PC-9 (cell line): ENCODE measurements around the gene FBXO28. TPM values are rescaled to one million over a fixed set of nuclear protein-coding genes. Genes with fewer than 3 reads are reported as not detected.

Experiments used
- BruUV-seq: library from RNA; stranded (reverse); fragments of 400-500 nt; replicated peaks from 2 replicates; lab custom pipeline; 2021; lab: Mats Ljungman, UMichigan
- CTCF ChIA-PET: fragments of 300-600 bp; sonication (Branson Sonifier 250); formaldehyde crosslinking; loops from one replicate; lab custom pipeline; 2022; ENCODE audit warnings: antibody characterized with exemption; lab: Charles Lee
- POLR2A ChIA-PET: fragments of 300-600 bp; sonication (Branson Sonifier 250); formaldehyde crosslinking; loops from one replicate; lab custom pipeline; 2022; ENCODE audit warnings: antibody characterized with exemption; ENCODE audit not compliant: unreplicated experiment; lab: Charles Lee
- DNase-seq, 2 experiments: peaks; one replicate each; pipeline versions ENCODE4 v3.0.0 to v3.0.0-alpha.2; 2015 to 2022; ENCODE audit warnings: mixed read lengths in 1 of 2
- H2AFZ ChIP-seq: fragments of 200-600 bp; sonication (generic); 2 replicates; pipeline ENCODE4 v1.8.1; 2017; ENCODE audit warnings: antibody characterized with exemption
- H3F3A ChIP-seq: fragments of 200-600 bp; sonication (generic); 2 replicates; pipeline ENCODE4 v1.8.1; 2017; ENCODE audit warnings: antibody characterized with exemption, mild to moderate bottlenecking, low read depth; ENCODE audit not compliant: insufficient read depth
- H3K27ac ChIP-seq: fragments of 200-600 bp; sonication (generic); 2 replicates; pipeline ENCODE4 v1.6.1; 2016; ENCODE audit warnings: mixed run types
- H3K27me3 ChIP-seq: fragments of 200-600 bp; sonication (generic); 2 replicates; pipeline ENCODE4 v1.6.1; 2016; ENCODE audit warnings: low read depth, mixed run types; ENCODE audit not compliant: insufficient read depth
- H3K36me3 ChIP-seq: fragments of 200-600 bp; sonication (generic); 2 replicates; pipeline ENCODE4 v1.6.1; 2016; ENCODE audit warnings: low read depth, mixed run types
- H3K4me1 ChIP-seq: fragments of 200-600 bp; sonication (generic); replicated peaks from 2 replicates; pipeline ENCODE4 v1.6.1; 2016; ENCODE audit warnings: mixed run types; ENCODE audit not compliant: insufficient read depth
- H3K4me2 ChIP-seq: fragments of 200-600 bp; sonication (generic); 2 replicates; pipeline ENCODE4 v1.6.1; 2017; ENCODE audit warnings: mixed run types
- H3K4me3 ChIP-seq: fragments of 200-600 bp; sonication (generic); 2 replicates; pipeline ENCODE4 v1.6.1; 2016; ENCODE audit warnings: mixed run types
- H3K79me2 ChIP-seq: fragments of 200-600 bp; sonication (generic); 2 replicates; pipeline ENCODE4 v1.6.1; 2017; ENCODE audit warnings: low read depth, mixed run types
- H3K9me2 ChIP-seq: fragments of 200-600 bp; sonication (generic); 2 replicates; pipeline ENCODE4 v1.8.1; 2017; ENCODE audit warnings: mild to moderate bottlenecking; ENCODE audit not compliant: insufficient read depth
- H3K9me3 ChIP-seq: fragments of 200-600 bp; sonication (generic); 2 replicates; pipeline ENCODE4 v1.8.1; 2016; ENCODE audit warnings: low read depth; ENCODE audit not compliant: insufficient read depth
- H4K20me1 ChIP-seq: fragments of 200-600 bp; sonication (generic); 2 replicates; pipeline ENCODE4 v1.8.1; 2017; ENCODE audit not compliant: insufficient read depth
- EZH2 ChIP-seq: fragments of 200-600 bp; sonication (generic); IDR thresholded peaks from 2 replicates; pipeline ENCODE4 v1.8.0; 2017; ENCODE audit warnings: antibody characterized with exemption, low read depth
- intact Hi-C: fragments of 100-400 bp; cut with micrococcal nuclease; formaldehyde crosslinking; loops from one replicate; pipeline ENCODE4 v1.10.0; 2022; ENCODE audit not compliant: unreplicated experiment
- total RNA-seq: library from RNA; stranded (reverse); gene quantifications from 2 replicates; pipeline ENCODE4 v1.2.3, GENCODE V29; 2021
- TF ChIP-seq, protein P1 (sequence below): fragments of 200-600 bp; sonication (generic); conservative IDR thresholded peaks from 2 replicates; pipeline ENCODE4 v1.6.1; 2017; ENCODE audit warnings: mixed run types, antibody characterized with exemption, mild to moderate bottlenecking, moderate library complexity

Gene FBXO28
- total RNA-seq, 1 experiment from 2014 or later = 48.1 TPM

DNA sequence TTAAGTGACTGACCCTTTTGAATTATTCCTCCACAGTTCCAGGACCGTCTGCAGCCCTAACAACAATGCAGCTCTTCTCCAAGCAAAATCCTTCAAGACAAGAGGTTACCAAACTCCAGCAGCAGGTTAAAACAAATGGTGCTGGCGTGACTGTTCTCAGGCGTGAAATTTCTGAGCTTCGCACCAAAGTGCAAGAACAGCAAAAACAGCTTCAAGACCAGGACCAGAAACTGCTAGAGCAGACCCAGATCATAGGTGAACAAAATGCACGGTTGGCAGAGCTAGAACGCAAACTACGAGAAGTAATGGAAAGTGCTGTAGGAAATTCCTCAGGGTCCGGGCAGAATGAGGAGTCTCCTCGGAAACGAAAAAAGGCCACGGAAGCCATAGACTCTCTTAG is 43.4 kb downstream of the FBXO28 start:
- no TSS peak for BruUV-seq
- no peaks in the 10 kb centered on the region for H3K27me3 ChIP-seq
- CTCF ChIA-PET = no interaction called here
- H3K4me1 ChIP-seq = no peaks in the 10 kb centered on the region
- no peak overlapping the region for H3K4me3 ChIP-seq
- no peak overlapping the region for H3K27ac ChIP-seq
- POLR2A ChIA-PET = interaction anchor here (0.7 kb wide), 1 partner anchor 263 kb away, joined by 4 read pairs; no protein-coding TSS in a partner anchor
- no peak overlapping the region for H3K4me2 ChIP-seq
- TF ChIP-seq EZH2 = no peak
- TF ChIP-seq, protein P1, sequence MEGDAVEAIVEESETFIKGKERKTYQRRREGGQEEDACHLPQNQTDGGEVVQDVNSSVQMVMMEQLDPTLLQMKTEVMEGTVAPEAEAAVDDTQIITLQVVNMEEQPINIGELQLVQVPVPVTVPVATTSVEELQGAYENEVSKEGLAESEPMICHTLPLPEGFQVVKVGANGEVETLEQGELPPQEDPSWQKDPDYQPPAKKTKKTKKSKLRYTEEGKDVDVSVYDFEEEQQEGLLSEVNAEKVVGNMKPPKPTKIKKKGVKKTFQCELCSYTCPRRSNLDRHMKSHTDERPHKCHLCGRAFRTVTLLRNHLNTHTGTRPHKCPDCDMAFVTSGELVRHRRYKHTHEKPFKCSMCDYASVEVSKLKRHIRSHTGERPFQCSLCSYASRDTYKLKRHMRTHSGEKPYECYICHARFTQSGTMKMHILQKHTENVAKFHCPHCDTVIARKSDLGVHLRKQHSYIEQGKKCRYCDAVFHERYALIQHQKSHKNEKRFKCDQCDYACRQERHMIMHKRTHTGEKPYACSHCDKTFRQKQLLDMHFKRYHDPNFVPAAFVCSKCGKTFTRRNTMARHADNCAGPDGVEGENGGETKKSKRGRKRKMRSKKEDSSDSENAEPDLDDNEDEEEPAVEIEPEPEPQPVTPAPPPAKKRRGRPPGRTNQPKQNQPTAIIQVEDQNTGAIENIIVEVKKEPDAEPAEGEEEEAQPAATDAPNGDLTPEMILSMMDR = no peak
- peaks cover 30% of the 10 kb centered on the region for H3K36me3 ChIP-seq
- peaks cover 8% of the 10 kb centered on the region for H3F3A ChIP-seq
- H3K9me2 ChIP-seq = no peaks in the 10 kb centered on the region
- no peaks in the 10 kb centered on the region for H3K9me3 ChIP-seq
- H3K79me2 ChIP-seq = 0 out of 2 replicates have a peak, but pooled peaks cover 5% of the 10 kb centered on the region
- no peak for DNase-seq
- intact Hi-C loops = loop anchor here (10.0 kb wide), 1 partner anchor 127 kb away; no protein-coding TSS in a partner anchor
- peaks cover 5% of the 10 kb centered on the region; the same call in 1 of the 2 replicates for H4K20me1 ChIP-seq
- H2AFZ ChIP-seq = no peak overlapping the region

DNA sequence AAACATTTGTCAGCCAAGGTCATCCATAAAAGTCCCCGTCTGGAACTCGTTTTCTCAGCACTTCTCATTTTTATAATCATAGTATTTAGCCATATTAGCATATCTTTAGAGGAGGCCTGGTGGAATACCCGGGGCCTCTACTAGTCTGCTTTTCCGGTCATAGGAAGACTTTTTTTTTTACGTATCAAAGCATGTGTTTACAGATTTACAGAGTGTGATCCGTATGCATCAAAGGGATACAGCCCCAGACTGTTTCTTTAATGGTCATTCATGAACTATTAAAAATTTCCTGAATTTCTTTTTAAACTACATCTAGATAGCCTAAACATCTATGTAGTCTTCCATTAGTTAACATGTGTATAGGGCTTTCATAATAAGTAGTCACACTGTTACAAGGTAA is 45.6 kb downstream of the FBXO28 start:
- POLR2A ChIA-PET = no interaction called here
- no peaks in the 10 kb centered on the region; the same call in 1 of the 2 replicates for H4K20me1 ChIP-seq
- H2AFZ ChIP-seq = no peak overlapping the region
- H3K4me3 ChIP-seq = no peak overlapping the region
- H3K9me2 ChIP-seq = no peaks in the 10 kb centered on the region
- CTCF ChIA-PET = no interaction called here
- TF ChIP-seq, protein P1 = no peak
- TF ChIP-seq EZH2 = no peak
- no peaks in the 10 kb centered on the region for H3K27me3 ChIP-seq
- no peak for DNase-seq
- no peak overlapping the region for H3K27ac ChIP-seq
- no peak overlapping the region for H3K4me2 ChIP-seq
- peaks cover 16% of the 10 kb centered on the region for H3F3A ChIP-seq
- no peaks in the 10 kb centered on the region for H3K4me1 ChIP-seq
- intact Hi-C loops = loop anchor here (10.0 kb wide), 1 partner anchor 125 kb away; no protein-coding TSS in a partner anchor
- H3K79me2 ChIP-seq = no peaks in the 10 kb centered on the region
- no TSS peak for BruUV-seq
- H3K36me3 ChIP-seq = peaks cover 22% of the 10 kb centered on the region
- H3K9me3 ChIP-seq = no peaks in the 10 kb centered on the region

DNA sequence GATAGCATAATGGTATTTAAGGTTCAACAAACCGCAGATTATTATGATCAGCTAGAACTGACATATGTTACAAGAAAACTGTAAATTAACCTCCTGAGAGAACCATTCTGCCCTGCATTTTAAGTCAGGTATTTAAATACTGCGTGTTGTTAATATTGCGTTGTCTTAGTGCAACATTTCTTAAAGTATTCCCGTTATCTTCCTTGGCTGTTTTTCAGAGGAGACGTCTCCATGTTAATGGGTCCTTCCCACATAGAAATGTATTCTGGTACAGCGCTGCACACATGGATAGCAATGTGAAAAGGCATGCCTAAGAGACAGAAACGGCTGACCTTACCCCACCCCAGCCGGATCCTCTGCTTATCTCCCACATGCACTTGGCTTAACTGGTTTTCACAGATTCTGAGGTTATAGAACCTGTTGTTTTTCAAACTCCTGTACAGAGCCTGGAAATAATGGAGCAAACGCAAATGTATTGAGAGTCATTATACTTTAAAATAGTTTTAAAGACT is 46.3 kb downstream of the FBXO28 start:
- Histone ChIP-seq H3K9me3 (no peaks in the 10 kb centered on the region), H3F3A (peaks cover 18% of the 10 kb centered on the region), H4K20me1 (no peaks in the 10 kb centered on the region; the same call in 1 of the 2 replicates), H3K27me3 (no peaks in the 10 kb centered on the region), H3K79me2 (no peaks in the 10 kb centered on the region), H3K4me3 (no peak overlapping the region), H3K9me2 (no peaks in the 10 kb centered on the region), H3K4me1 (no peaks in the 10 kb centered on the region), H3K27ac (no peak overlapping the region), H3K36me3 (peaks cover 22% of the 10 kb centered on the region), H3K4me2 (no peak overlapping the region), H2AFZ (no peak overlapping the region)
- BruUV-seq = no TSS peak
- no peak for TF ChIP-seq EZH2
- TF ChIP-seq, protein P1 = no peak
- intact Hi-C loops = no loop called here
- no peak for DNase-seq
- ChIA-PET POLR2A (no interaction called here), CTCF (no interaction called here)
